K562 (cell line): Measurements from ENCODE around the gene ZBTB44. TPM values are rescaled to one million over a fixed set of nuclear protein-coding genes. Genes with fewer than 3 reads are reported as not detected.

Experiments
- ATAC-seq: fragments of 200-7000 bp; cut with Tn5 transposase; 3 replicates; pipeline ENCODE4 v1.9.1; 2020; ENCODE audit warnings: moderate library complexity
- BruUV-seq: library from RNA; stranded (reverse); fragments of 400-500 nt; replicated peaks from 2 replicates; lab custom pipeline; 2021; lab: Mats Ljungman, UMichigan
- CTCF ChIA-PET: fragments of 300-600 bp; formaldehyde crosslinking; extraction: SDS; loops from one replicate; lab custom pipeline; 2021; ENCODE audit warnings: low intra/inter-chr PET ratio; lab: Yijun Ruan, JAX
- POLR2A ChIA-PET: fragments of 300-600, 350-650 bp; sonication (Branson Sonifier 250); formaldehyde crosslinking; extraction: SDS; loops from one replicate; lab custom pipeline; 2021; ENCODE audit warnings: antibody characterized with exemption, inconsistent platforms; lab: Yijun Ruan, JAX
- DNase-seq, 4 experiments: peaks; one replicate each; pipeline versions ENCODE4 v3.0.0 to v3.0.0-alpha.2; 2011 to 2018; ENCODE audit warnings: low spot score in 3 of 4, mixed read lengths in 3 of 4; ENCODE audit errors: extremely low read depth in 1 of 4
- FAIRE-seq: peaks from 2 replicates; lab custom pipeline; 2011; peaks lifted over from hg19 to GRCh38; lab: Jason Lieb, UNC
- H2AFZ ChIP-seq: 2 replicates; pipeline ENCODE4 v1.6.0; 2011; ENCODE audit warnings: low read depth, low read length, control low read depth, inconsistent platforms
- H3K27ac ChIP-seq: fragments of 200-600 bp; 3 replicates; pipeline ENCODE4 v1.8.0; 2011; ENCODE audit warnings: low read depth, mild to moderate bottlenecking, control low read depth, inconsistent platforms, low read length, moderate library complexity, mixed read lengths; ENCODE audit errors: extremely low read depth
- H3K27me3 ChIP-seq, 2 experiments: fragments of 300-600 bp in 1 of 2; 2 replicates in 1 of 2; 3 replicates in 1 of 2; pipeline versions ENCODE4 v1.6.0 to v1.8.0; 2011; ENCODE audit warnings: inconsistent platforms in 2 of 2, low read length in 2 of 2, mild to moderate bottlenecking in 1 of 2, mixed read lengths in 1 of 2, moderate library complexity in 1 of 2; ENCODE audit not compliant: control insufficient read depth in 2 of 2, insufficient read depth in 2 of 2
- H3K36me3 ChIP-seq: fragments of 300-600 bp; 3 replicates; pipeline ENCODE4 v1.8.0; 2011; ENCODE audit warnings: mild to moderate bottlenecking, low read length, inconsistent platforms; ENCODE audit not compliant: control insufficient read depth, insufficient read depth
- H3K4me1 ChIP-seq, 2 experiments: fragments of 200-600 bp in 1 of 2; replicated peaks in 1 of 2; 2 replicates in 1 of 2; 3 replicates in 1 of 2; pipeline versions ENCODE4 v1.5.1 to v1.8.0; 2011; ENCODE audit warnings: inconsistent platforms in 2 of 2, low read length in 2 of 2, mild to moderate bottlenecking in 1 of 2, mixed read lengths in 1 of 2, moderate library complexity in 1 of 2; ENCODE audit not compliant: control insufficient read depth in 2 of 2, insufficient read depth in 2 of 2
- H3K4me2 ChIP-seq: 2 replicates; pipeline ENCODE4 v1.6.1; 2011; ENCODE audit warnings: low read length, control low read depth, inconsistent platforms, mixed read lengths; ENCODE audit not compliant: insufficient read depth
- H3K4me3 ChIP-seq: fragments of 200-600 bp; sonication (generic), shearing (Covaris generic); 2 replicates; pipeline ENCODE4 v1.5.1; 2016; ENCODE audit warnings: control low read depth, inconsistent platforms
- H3K79me2 ChIP-seq: fragments of 200-600 bp; 3 replicates; pipeline ENCODE4 v1.8.0; 2011; ENCODE audit warnings: low read length, inconsistent platforms; ENCODE audit not compliant: control insufficient read depth, insufficient read depth
- H3K9ac ChIP-seq, 2 experiments: 2 replicates each; pipeline versions ENCODE4 v1.6.0 to v1.6.1; 2011; ENCODE audit warnings: low read depth in 2 of 2, low read length in 2 of 2, control low read depth in 1 of 2, inconsistent platforms in 1 of 2, mild to moderate bottlenecking in 1 of 2, mixed read lengths in 1 of 2; ENCODE audit not compliant: insufficient read depth in 1 of 2
- H3K9me1 ChIP-seq: one replicate; pipeline ENCODE4 v1.6.0; 2011; ENCODE audit warnings: inconsistent platforms, mild to moderate bottlenecking, low read length, moderate library complexity; ENCODE audit not compliant: control insufficient read depth, insufficient read depth
- H3K9me3 ChIP-seq: replicated peaks from 2 replicates; pipeline ENCODE4 v1.5.1; 2011; ENCODE audit warnings: low read depth, low read length, inconsistent platforms; ENCODE audit not compliant: control insufficient read depth, insufficient read depth
- H4K20me1 ChIP-seq: replicated peaks from 2 replicates; pipeline ENCODE4 v1.6.1; 2011; ENCODE audit warnings: low read length, inconsistent platforms, mixed read lengths; ENCODE audit not compliant: control insufficient read depth, insufficient read depth
- CBFA2T3 ChIP-seq: fragments of 450-650 bp; IDR thresholded peaks from 2 replicates; pipeline ENCODE4 v1.6.1; 2017
- CREB1 ChIP-seq, 2 experiments: sonication (generic) in 1 of 2; formaldehyde crosslinking in 1 of 2; IDR thresholded peaks; 2 replicates each; pipeline versions ENCODE4 v1.6.1 to v1.8.0; 2012 to 2022; ENCODE audit warnings: inconsistent platforms in 1 of 2, mild to moderate bottlenecking in 1 of 2, missing genetic modification reagents in 1 of 2, moderate library complexity in 1 of 2
- EHMT2 ChIP-seq: fragments of 450-650 bp; IDR thresholded peaks from 2 replicates; pipeline ENCODE4 v1.6.1; 2018; ENCODE audit warnings: antibody characterized with exemption
- GABPA ChIP-seq: fragments of 200-800 bp; sonication (Bioruptor generic); conservative IDR thresholded peaks from 2 replicates; pipeline ENCODE4 v1.6.1; 2016; ENCODE audit warnings: low read depth, missing genetic modification characterization, missing compliant biosample characterization
- KLF6 ChIP-seq: fragments of 250-450 bp; sonication (Bioruptor Pico); IDR thresholded peaks from 2 replicates; pipeline ENCODE4 v1.4.0; 2020; ENCODE audit warnings: mild to moderate bottlenecking, moderate library complexity, borderline replicate concordance
- MAFK ChIP-seq: IDR thresholded peaks from 2 replicates; pipeline ENCODE4 v1.6.1; 2011; ENCODE audit warnings: low read length, improper control_type of control experiment
- MTF1 ChIP-seq: fragments of 250-450 bp; sonication (Bioruptor Pico); IDR thresholded peaks from 2 replicates; pipeline ENCODE4 v1.9.0; 2021; ENCODE audit warnings: moderate library complexity, mild to moderate bottlenecking, inconsistent platforms, borderline replicate concordance
- RBBP5 ChIP-seq: fragments of 200-600 bp; sonication (generic); IDR thresholded peaks from 2 replicates; pipeline ENCODE4 v1.6.1; 2012; ENCODE audit warnings: borderline replicate concordance, mild to moderate bottlenecking, low read length, control low read depth, inconsistent platforms; ENCODE audit not compliant: insufficient read depth, poor library complexity, severe bottlenecking
- ZBTB12 ChIP-seq: fragments of 250-450 bp; sonication (Bioruptor Pico); IDR thresholded peaks from 2 replicates; pipeline ENCODE4 v1.4.0; 2020
- ZNF197 ChIP-seq: fragments of 200-800 bp; sonication (Bioruptor generic); IDR thresholded peaks from 2 replicates; pipeline ENCODE4 v1.6.1; 2016; ENCODE audit warnings: low read depth, missing genetic modification characterization, missing compliant biosample characterization
- ZNF431 ChIP-seq: sonication (generic); formaldehyde crosslinking; IDR thresholded peaks from 2 replicates; pipeline ENCODE4 v1.8.0; 2022; ENCODE audit warnings: mild to moderate bottlenecking, missing genetic modification reagents
- ZNF717 ChIP-seq: fragments of 250-450 bp; sonication (Bioruptor Pico); IDR thresholded peaks from 2 replicates; pipeline ENCODE4 v1.5.0; 2021
- WGBS: fragments of 100-300 bp; shearing (Covaris generic); methylation state at CpG from one replicate; pipeline ENCODE4 v1.1.6; 2016; ENCODE audit warnings: low coverage, mixed read lengths; ENCODE audit not compliant: insufficient coverage; ENCODE audit errors: missing lambda C conversion rate; 5-methylcytosine and 5-hydroxymethylcytosine counted together
- in situ Hi-C: fragments of 300-500 bp; cut with MboI; formaldehyde crosslinking; loops from 4 replicates; pipeline ENCODE4 v1.15.0; 2018; ENCODE audit warnings: inconsistent platforms, mixed read lengths
- intact Hi-C: fragments of 100-400 bp; cut with micrococcal nuclease; formaldehyde crosslinking; loops from 2 replicates; pipeline ENCODE4 v1.14.2; 2022
- polyA plus RNA-seq, 8 experiments: library from polyadenylated mRNA; depleted of rRNA in 4 of 8; stranded (reverse) in 5 of 8; unstranded in 3 of 8; fragments of >200 nt; fragmentation: Nextera tagmentation in 2 of 8; fragmentation: Illumina TruSeq in 1 of 8; extraction: Ambion mirVana in 2 of 8; extraction: Trizol in 1 of 8; gene quantifications; 2 replicates each; pipeline versions ENCODE4 v1.2.1 to v1.2.3, GENCODE V29; 2011 to 2014; ENCODE audit warnings: inconsistent platforms in 1 of 8, missing spikeins in 1 of 8
- total RNA-seq, 7 experiments: library from RNA; depleted of rRNA in 6 of 7; stranded (reverse); fragments of >200 nt in 6 of 7; fragmentation: Illumina TruSeq in 2 of 7; extraction: Trizol in 2 of 7; gene quantifications; 2 replicates each; pipeline versions ENCODE4 v1.2.1 to v1.2.3, GENCODE V29; 2011 to 2021; ENCODE audit warnings: low replicate concordance in 1 of 7
- TF ChIP-seq, protein P1 (sequence below): fragments of 450-650 bp; conservative IDR thresholded peaks from 2 replicates; pipeline ENCODE4 v1.6.1; 2016; ENCODE audit warnings: missing genetic modification characterization, low read depth, mild to moderate bottlenecking, missing compliant biosample characterization, moderate library complexity
- TF ChIP-seq, protein P2 (sequence below): sonication (generic); IDR thresholded peaks from 2 replicates; pipeline ENCODE4 v1.6.1; 2016
- TF ChIP-seq, protein P3 (sequence below): sonication (generic); formaldehyde crosslinking; IDR thresholded peaks from 2 replicates; pipeline ENCODE4 v1.8.1; 2023; ENCODE audit warnings: mild to moderate bottlenecking, missing genetic modification reagents, moderate library complexity

ZBTB44 gene
- total and polyA plus RNA-seq, 9 of the 15 experiments (the other 6 are each of a cell fraction or from before 2014, with no cell fraction given) = 4.7 to 27.1 (median 17.3) TPM

DNA sequence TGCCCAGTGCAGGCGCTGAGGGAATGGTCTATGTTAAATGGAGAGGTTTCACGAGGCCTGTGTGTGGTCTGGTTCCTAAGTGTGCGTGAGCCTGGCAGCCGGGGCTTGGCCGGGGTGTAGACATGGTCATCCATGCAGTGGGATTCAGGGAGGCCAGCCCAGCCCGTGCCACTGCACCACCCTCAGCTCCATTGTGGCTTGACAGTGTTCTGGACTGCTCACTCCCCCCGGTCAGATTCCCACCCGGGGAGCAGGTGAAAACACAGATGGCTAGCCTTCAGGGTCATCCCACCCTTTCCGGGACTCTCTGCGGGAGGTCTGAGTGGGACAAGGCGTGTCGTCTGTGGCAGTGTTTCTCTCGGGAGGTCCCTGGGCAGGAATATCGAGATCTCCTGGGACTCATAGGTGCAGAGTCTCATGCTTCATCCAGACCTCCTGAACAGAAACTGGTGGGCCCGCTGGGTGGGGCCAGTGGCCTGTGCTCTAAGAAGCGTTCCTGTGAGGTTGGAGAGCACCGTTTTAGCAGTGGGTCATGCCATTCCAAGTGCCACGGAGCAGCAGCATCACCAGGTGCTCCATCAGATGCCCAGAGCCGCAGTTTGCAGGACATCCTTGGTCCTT is 102.8 kb downstream of the ZBTB44 start (continued):
- TF ChIP-seq CREB1 (IDR thresholded peaks at IDR 0.05) (no peak), CREB1 (CRISPR knock-in tag; IDR thresholded peaks at IDR 0.05) (no peak), ZBTB12 (CRISPR knock-in tag) (no peak), RBBP5 (no peak)

- FAIRE-seq (no peak), ATAC-seq (no peak), DNase-seq (no peak)
- Histone ChIP-seq H3K4me1 (peaks cover 0 to 19% of the 10 kb centered on the region in 2 experiments; a peak in 1 of 5 replicates), H3K27ac (no peak overlapping the region), H3K27me3 (peaks cover 32 to 78% of the 10 kb centered on the region in 2 experiments; a peak in 4 of 5 replicates), H3K4me3 (no peak overlapping the region), H4K20me1 (peaks cover 11% of the 10 kb centered on the region; the same call in 1 of the 2 replicates), H3K36me3 (no peaks in the 10 kb centered on the region), H3K9me1 (no peaks in the 10 kb centered on the region), H3K4me2 (no peak overlapping the region), H3K9ac (no peak overlapping the region), H3K9me3 (no peaks in the 10 kb centered on the region), H2AFZ (no peak overlapping the region), H3K79me2 (no peaks in the 10 kb centered on the region)
- 0% methylated on average over 3 of the region's 3 CpGs for WGBS
- TF ChIP-seq GABPA (tag) (no peak), ZNF431 (CRISPR knock-in tag) (no peak), MAFK (no peak), ZNF197 (no peak), EHMT2 (no peak), ZNF717 (CRISPR knock-in tag) (no peak), CBFA2T3 (no peak), KLF6 (CRISPR knock-in tag) (no peak), MTF1 (CRISPR knock-in tag) (no peak)
- TF ChIP-seq, protein P1, sequence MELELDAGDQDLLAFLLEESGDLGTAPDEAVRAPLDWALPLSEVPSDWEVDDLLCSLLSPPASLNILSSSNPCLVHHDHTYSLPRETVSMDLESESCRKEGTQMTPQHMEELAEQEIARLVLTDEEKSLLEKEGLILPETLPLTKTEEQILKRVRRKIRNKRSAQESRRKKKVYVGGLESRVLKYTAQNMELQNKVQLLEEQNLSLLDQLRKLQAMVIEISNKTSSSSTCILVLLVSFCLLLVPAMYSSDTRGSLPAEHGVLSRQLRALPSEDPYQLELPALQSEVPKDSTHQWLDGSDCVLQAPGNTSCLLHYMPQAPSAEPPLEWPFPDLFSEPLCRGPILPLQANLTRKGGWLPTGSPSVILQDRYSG (tag) = no peak
- TF ChIP-seq, protein P2, sequence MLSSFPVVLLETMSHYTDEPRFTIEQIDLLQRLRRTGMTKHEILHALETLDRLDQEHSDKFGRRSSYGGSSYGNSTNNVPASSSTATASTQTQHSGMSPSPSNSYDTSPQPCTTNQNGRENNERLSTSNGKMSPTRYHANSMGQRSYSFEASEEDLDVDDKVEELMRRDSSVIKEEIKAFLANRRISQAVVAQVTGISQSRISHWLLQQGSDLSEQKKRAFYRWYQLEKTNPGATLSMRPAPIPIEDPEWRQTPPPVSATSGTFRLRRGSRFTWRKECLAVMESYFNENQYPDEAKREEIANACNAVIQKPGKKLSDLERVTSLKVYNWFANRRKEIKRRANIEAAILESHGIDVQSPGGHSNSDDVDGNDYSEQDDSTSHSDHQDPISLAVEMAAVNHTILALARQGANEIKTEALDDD = no peak
- TF ChIP-seq, protein P3, sequence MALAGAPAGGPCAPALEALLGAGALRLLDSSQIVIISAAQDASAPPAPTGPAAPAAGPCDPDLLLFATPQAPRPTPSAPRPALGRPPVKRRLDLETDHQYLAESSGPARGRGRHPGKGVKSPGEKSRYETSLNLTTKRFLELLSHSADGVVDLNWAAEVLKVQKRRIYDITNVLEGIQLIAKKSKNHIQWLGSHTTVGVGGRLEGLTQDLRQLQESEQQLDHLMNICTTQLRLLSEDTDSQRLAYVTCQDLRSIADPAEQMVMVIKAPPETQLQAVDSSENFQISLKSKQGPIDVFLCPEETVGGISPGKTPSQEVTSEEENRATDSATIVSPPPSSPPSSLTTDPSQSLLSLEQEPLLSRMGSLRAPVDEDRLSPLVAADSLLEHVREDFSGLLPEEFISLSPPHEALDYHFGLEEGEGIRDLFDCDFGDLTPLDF (CRISPR knock-in tag) = no peak
- POLR2A ChIA-PET = no interaction called here
- no TSS peak for BruUV-seq
- CTCF ChIA-PET = no interaction called here
- in situ Hi-C loops (loop anchor here (5.0 to 10.0 kb wide), 2 partner anchors 214 to 651 kb away; partner anchors contain the start of gene ADAMTS8), intact Hi-C loops (no loop called here)
These were observed 103.6 kb downstream of the ZBTB44 start for GRCh38 chr11:130211144-130211543.
